Mesenchymal stem cell (in vitro differentiated cells and primary cell): Measurements from ENCODE around the gene PDE4A.

Experiments
- DNase-seq: peaks from one replicate; pipeline ENCODE4 v3.0.0-alpha.2; 2013
- H2AFZ ChIP-seq: one replicate; pipeline ENCODE4 v1.6.1; 2013; ENCODE audit warnings: low read depth, mild to moderate bottlenecking, control low read depth, inconsistent platforms, low read length, moderate library complexity
- H2AK5ac ChIP-seq: 2 replicates; pipeline ENCODE4 v1.6.1; 2013; ENCODE audit warnings: low read length, moderate library complexity, mild to moderate bottlenecking, inconsistent platforms; ENCODE audit not compliant: severe bottlenecking
- H2BK120ac ChIP-seq: one replicate; pipeline ENCODE4 v1.6.1; 2013; ENCODE audit warnings: low read depth, mild to moderate bottlenecking, inconsistent platforms, low read length, moderate library complexity
- H2BK12ac ChIP-seq, 2 experiments: one replicate each; pipeline ENCODE4 v1.6.1; 2013; ENCODE audit warnings: inconsistent platforms in 2 of 2, low read length in 2 of 2, mild to moderate bottlenecking in 2 of 2, moderate library complexity in 2 of 2, control low read depth in 1 of 2
- H2BK15ac ChIP-seq: one replicate; pipeline ENCODE4 v1.6.1; 2013; ENCODE audit warnings: mild to moderate bottlenecking, low read depth, inconsistent platforms; ENCODE audit not compliant: poor library complexity, severe bottlenecking
- H2BK5ac ChIP-seq: 2 replicates; pipeline ENCODE4 v1.6.1; 2013; ENCODE audit warnings: low read depth, mild to moderate bottlenecking, low read length, control low read depth, inconsistent platforms; ENCODE audit not compliant: poor library complexity, severe bottlenecking
- H3K14ac ChIP-seq, 2 experiments: one replicate each; pipeline ENCODE4 v1.6.1; 2013; ENCODE audit warnings: inconsistent platforms in 2 of 2, low read length in 2 of 2, control low read depth in 1 of 2, mild to moderate bottlenecking in 1 of 2, moderate library complexity in 1 of 2
- H3K18ac ChIP-seq, 2 experiments: one replicate each; pipeline ENCODE4 v1.6.1; 2013; ENCODE audit warnings: inconsistent platforms in 2 of 2, low read length in 2 of 2, control low read depth in 1 of 2, low read depth in 1 of 2, mild to moderate bottlenecking in 1 of 2
- H3K23ac ChIP-seq, 2 experiments: one replicate each; pipeline ENCODE4 v1.6.1; 2013; ENCODE audit warnings: inconsistent platforms in 2 of 2, low read length in 2 of 2, mild to moderate bottlenecking in 2 of 2, moderate library complexity in 2 of 2, control low read depth in 1 of 2
- H3K27ac ChIP-seq: 2 replicates; pipeline ENCODE4 v1.5.1; 2013; ENCODE audit warnings: mild to moderate bottlenecking, moderate library complexity, low read length, control low read depth, inconsistent platforms; ENCODE audit not compliant: poor library complexity, severe bottlenecking
- H3K27me3 ChIP-seq, 2 experiments: 2 replicates each; pipeline versions ENCODE4 v1.6.1 to v1.7.0; 2013; ENCODE audit warnings: low read length in 2 of 2, mild to moderate bottlenecking in 2 of 2, moderate library complexity in 2 of 2, control low read depth in 1 of 2, inconsistent platforms in 1 of 2; ENCODE audit not compliant: control insufficient read depth in 1 of 2, insufficient read depth in 1 of 2
- H3K36me3 ChIP-seq, 2 experiments: 2 replicates each; pipeline versions ENCODE4 v1.6.1 to v1.7.0; 2013; ENCODE audit warnings: low read length in 2 of 2, control low read depth in 1 of 2, inconsistent platforms in 1 of 2, low read depth in 1 of 2, mild to moderate bottlenecking in 1 of 2; ENCODE audit not compliant: insufficient read depth in 2 of 2, control insufficient read depth in 1 of 2
- H3K4ac ChIP-seq, 2 experiments: one replicate each; pipeline ENCODE4 v1.6.1; 2013; ENCODE audit warnings: inconsistent platforms in 2 of 2, low read length in 2 of 2, mild to moderate bottlenecking in 2 of 2, moderate library complexity in 2 of 2, control low read depth in 1 of 2, low read depth in 1 of 2
- H3K4me1 ChIP-seq: 2 replicates; pipeline ENCODE4 v1.6.1; 2013; ENCODE audit warnings: low read depth, low read length, control low read depth; ENCODE audit not compliant: control insufficient read depth, insufficient read depth
- H3K4me2 ChIP-seq: 2 replicates; pipeline ENCODE4 v1.6.1; 2013; ENCODE audit warnings: low read length, mild to moderate bottlenecking, inconsistent platforms; ENCODE audit not compliant: poor library complexity, severe bottlenecking
- H3K4me3 ChIP-seq, 2 experiments: 2 replicates each; pipeline versions ENCODE4 v1.5.1 to v1.7.0; 2013; ENCODE audit warnings: low read length in 2 of 2, mild to moderate bottlenecking in 2 of 2, control low read depth in 1 of 2, low read depth in 1 of 2; ENCODE audit not compliant: insufficient read depth in 1 of 2
- H3K79me1 ChIP-seq: replicated peaks from 2 replicates; pipeline ENCODE4 v1.6.1; 2013; ENCODE audit warnings: mild to moderate bottlenecking, control low read depth, low read length, inconsistent platforms; ENCODE audit not compliant: poor library complexity, severe bottlenecking
- H3K9ac ChIP-seq: 2 replicates; pipeline ENCODE4 v1.7.0; 2013; ENCODE audit warnings: mild to moderate bottlenecking, low read length, moderate library complexity
- H3K9me3 ChIP-seq: 2 replicates; pipeline ENCODE4 v1.7.0; 2013; ENCODE audit warnings: mild to moderate bottlenecking, low read length; ENCODE audit not compliant: control insufficient read depth
- H4K8ac ChIP-seq: one replicate; pipeline ENCODE4 v1.6.1; 2013; ENCODE audit warnings: inconsistent platforms, mild to moderate bottlenecking, low read length, moderate library complexity
- H4K91ac ChIP-seq: one replicate; pipeline ENCODE4 v1.6.1; 2013; ENCODE audit warnings: mild to moderate bottlenecking, low read length, inconsistent platforms
- WGBS: methylation state at CpG from one replicate; pipeline ENCODE4 v1.1.7; 2013; ENCODE audit warnings: mixed read lengths; 5-methylcytosine and 5-hydroxymethylcytosine counted together

Gene PDE4A

DNA sequence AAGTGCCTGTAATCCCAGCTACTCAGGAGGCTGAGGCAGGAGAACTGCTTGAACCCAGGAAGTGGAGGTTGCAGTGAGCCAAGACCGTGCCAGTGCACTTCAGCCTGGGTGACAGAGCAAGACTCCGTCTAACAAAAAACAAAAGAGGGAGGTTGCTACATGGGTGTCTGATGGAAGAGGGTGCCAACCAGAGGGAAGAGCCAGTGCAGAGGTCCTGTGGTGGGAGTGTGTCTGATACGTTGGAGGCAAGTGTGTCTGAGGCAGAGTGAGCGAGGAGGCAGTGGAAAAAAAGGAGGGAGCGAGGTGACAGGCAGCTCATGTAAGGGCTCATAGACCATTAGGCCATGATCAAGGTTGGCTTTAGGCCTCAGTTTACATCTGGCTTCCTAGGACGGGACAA lies 6.8 kb downstream of the PDE4A start:
- no peak overlapping the region for H2AK5ac ChIP-seq
- H2BK120ac ChIP-seq, result no peak overlapping the region
- H4K8ac ChIP-seq, result no peak overlapping the region
- no peak overlapping the region for H2BK15ac ChIP-seq
- 92% methylated on average over 6 of the region's 6 CpGs for WGBS
- no peak overlapping the region for H3K4me2 ChIP-seq
- no peak overlapping the region for H4K91ac ChIP-seq
- H3K23ac ChIP-seq, result no peak overlapping the region
- no peaks in the 10 kb centered on the region for H3K79me1 ChIP-seq
- H2BK12ac ChIP-seq, result peak overlapping the region in 1 of 2 experiments; percentile 28
- no peak overlapping the region for H2AFZ ChIP-seq
- H3K27ac ChIP-seq, result no peak overlapping the region
- no peak overlapping the region for H3K4me3 ChIP-seq
- no peaks in the 10 kb centered on the region for H3K36me3 ChIP-seq
- H3K4me1 ChIP-seq, result peaks cover 18% of the 10 kb centered on the region
- H3K18ac ChIP-seq, result no peak overlapping the region
- H3K9ac ChIP-seq, result no peak overlapping the region
- H3K14ac ChIP-seq, result no peak overlapping the region
- no peak overlapping the region for H3K4ac ChIP-seq
- H2BK5ac ChIP-seq, result no peak overlapping the region
- H3K9me3 ChIP-seq, result no peaks in the 10 kb centered on the region
- no peak for DNase-seq
- H3K27me3 ChIP-seq, result peaks cover 53 to 54% of the 10 kb centered on the region in 2 experiments

DNA sequence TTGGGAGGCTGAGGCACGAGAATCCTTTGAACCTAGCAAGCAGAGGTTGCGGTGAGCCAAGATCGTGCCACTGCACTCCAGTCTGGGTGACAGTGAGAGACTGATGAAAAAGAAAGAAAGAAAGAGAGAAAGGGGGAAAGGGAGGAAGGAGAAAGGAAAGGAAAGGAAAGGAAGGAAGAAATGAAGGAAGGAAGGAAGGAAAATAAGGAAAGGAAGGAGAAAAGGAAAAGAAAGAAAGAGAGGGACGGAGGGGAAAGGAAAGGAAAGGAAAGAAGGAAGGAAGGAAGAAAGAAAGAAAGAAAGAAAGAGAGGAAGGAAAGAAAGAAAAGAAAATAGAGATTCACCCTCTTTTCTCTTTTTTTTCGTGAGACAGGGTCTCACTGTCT lies 8.7 kb downstream of the PDE4A start:
- Histone ChIP-seq H3K4me1 (peaks cover 22% of the 10 kb centered on the region), H2BK5ac (no peak overlapping the region), H3K23ac (no peak overlapping the region), H3K14ac (no peak overlapping the region), H3K4me2 (no peak overlapping the region), H2BK15ac (no peak overlapping the region), H4K91ac (no peak overlapping the region), H4K8ac (no peak overlapping the region), H2BK12ac (no peak overlapping the region), H3K18ac (no peak overlapping the region), H3K27ac (no peak overlapping the region), H2AK5ac (no peak overlapping the region), H3K27me3 (peaks cover 36 to 37% of the 10 kb centered on the region in 2 experiments), H3K79me1 (no peaks in the 10 kb centered on the region), H3K36me3 (no peaks in the 10 kb centered on the region), H3K4ac (no peak overlapping the region), H2AFZ (no peak overlapping the region), H3K9me3 (no peaks in the 10 kb centered on the region), H3K9ac (no peak overlapping the region), H3K4me3 (no peak overlapping the region), H2BK120ac (no peak overlapping the region)
- 84% methylated on average over 5 of the region's 5 CpGs for WGBS
- DNase-seq, result no peak

DNA sequence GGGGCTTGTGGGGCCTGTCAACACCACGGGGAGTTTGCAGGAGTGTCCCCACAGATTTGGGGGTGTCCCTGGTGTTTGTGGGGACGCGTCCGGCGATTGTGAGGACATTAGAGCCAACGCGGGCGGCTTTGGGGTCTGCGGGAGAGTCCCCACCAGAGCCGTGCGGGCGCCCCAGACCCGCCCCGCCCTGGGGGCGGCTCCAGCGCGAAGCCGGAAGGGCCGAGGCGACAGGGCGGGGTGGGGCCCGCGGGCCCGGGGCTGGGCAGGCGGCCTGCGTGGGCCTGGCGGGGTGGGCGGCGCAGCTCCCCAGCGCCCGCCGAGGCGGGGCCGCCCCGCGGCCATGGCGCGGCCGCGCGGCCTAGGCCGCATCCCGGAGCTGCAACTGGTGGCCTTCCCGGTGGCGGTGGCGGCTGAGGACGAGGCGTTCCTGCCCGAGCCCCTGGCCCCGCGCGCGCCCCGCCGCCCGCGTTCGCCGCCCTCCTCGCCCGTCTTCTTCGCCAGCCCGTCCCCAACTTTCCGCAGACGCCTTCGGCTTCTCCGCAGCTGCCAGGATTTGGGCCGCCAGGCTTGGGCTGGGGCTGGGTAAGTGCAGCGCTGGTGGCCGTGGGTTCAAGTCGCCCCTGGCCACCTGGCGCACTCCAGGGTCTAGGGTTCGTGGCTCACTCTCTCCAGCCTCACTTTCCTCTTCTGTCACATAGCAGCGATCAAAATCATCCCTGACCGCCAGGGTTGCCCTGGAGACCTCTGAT lies 10.3 kb downstream of the PDE4A start:
- H3K4me3 ChIP-seq, result peak overlapping the region; percentile 52 to 72
- peaks cover 16% of the 10 kb centered on the region for H3K4me1 ChIP-seq
- H2BK120ac ChIP-seq, result peak overlapping the region; percentile 27
- peak overlapping the region; percentile 46 to 50 for H3K4ac ChIP-seq
- H2BK5ac ChIP-seq, result no peak overlapping the region
- peak overlapping the region; percentile 31 for H3K4me2 ChIP-seq
- no peak overlapping the region for H3K27ac ChIP-seq
- H4K91ac ChIP-seq, result peak overlapping the region; percentile 36
- no peak overlapping the region for H2BK15ac ChIP-seq
- no peaks in the 10 kb centered on the region for H3K9me3 ChIP-seq
- no peak overlapping the region for H2BK12ac ChIP-seq
- no peaks in the 10 kb centered on the region for H3K36me3 ChIP-seq
- H3K14ac ChIP-seq, result peak overlapping the region in 1 of 2 experiments; percentile 2
- no peaks in the 10 kb centered on the region for H3K79me1 ChIP-seq
- no peak overlapping the region for H2AK5ac ChIP-seq
- H2AFZ ChIP-seq, result peak overlapping the region; percentile 16
- peak; percentile 53 for DNase-seq
- H3K27me3 ChIP-seq, result peaks cover 22 to 24% of the 10 kb centered on the region in 2 experiments
- peak overlapping the region; percentile 92 for H4K8ac ChIP-seq
- no peak overlapping the region for H3K23ac ChIP-seq
- WGBS, result 11% methylated on average over 58 of the region's 75 CpGs
- peak overlapping the region; percentile 14 to 46 for H3K18ac ChIP-seq
- H3K9ac ChIP-seq, result peak overlapping the region; percentile 84

DNA sequence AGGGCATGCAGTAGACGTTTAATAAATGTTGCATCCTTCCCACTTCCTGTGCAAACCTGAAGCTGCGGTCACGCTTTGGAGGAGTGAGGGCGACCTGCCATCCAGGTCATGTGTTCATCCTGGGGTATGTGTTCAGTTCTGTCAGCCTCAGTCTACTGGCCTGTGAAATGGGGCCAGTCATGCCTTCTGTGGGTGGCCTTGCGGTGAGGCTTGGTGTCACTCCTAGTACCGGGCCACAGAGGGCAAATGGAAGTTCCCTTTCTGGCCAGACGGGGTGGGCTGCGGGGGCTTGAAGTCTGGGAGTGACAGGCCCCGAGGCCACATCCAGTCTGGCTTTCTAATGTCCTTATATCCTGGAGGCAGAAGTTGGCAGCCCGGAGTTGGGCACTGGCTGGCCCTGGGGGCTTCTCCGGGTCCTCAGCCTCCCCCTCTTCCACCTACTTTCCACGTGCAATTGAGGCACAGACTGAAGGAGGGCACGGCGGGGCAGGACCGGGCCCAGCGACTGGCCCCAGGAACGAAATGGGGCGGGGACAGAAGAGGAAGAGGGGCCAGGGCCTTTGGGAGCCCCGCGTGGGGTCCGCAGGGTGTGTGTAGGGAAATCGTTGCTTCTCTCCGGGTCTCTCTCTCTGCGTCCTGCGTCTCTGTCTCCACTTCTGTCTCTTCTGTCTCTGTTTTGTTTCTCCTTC lies 11.1 kb downstream of the PDE4A start:
- Histone ChIP-seq H3K4me2 (peak overlapping the region; percentile 60), H4K8ac (peak overlapping the region; percentile 69), H2BK5ac (no peak overlapping the region), H2BK15ac (no peak overlapping the region), H4K91ac (no peak overlapping the region), H3K27ac (no peak overlapping the region), H3K79me1 (no peaks in the 10 kb centered on the region), H3K14ac (no peak overlapping the region), H2BK12ac (no peak overlapping the region), H3K9me3 (no peaks in the 10 kb centered on the region), H3K9ac (peak overlapping the region; percentile 84), H3K18ac (peak overlapping the region; percentile 14 to 33), H3K23ac (no peak overlapping the region), H2BK120ac (peak overlapping the region; percentile 42), H3K36me3 (no peaks in the 10 kb centered on the region), H2AK5ac (no peak overlapping the region), H3K4me1 (peaks cover 16% of the 10 kb centered on the region), H2AFZ (no peak overlapping the region), H3K27me3 (peaks cover 18 to 22% of the 10 kb centered on the region in 2 experiments), H3K4ac (peak overlapping the region; percentile 15 to 47), H3K4me3 (peak overlapping the region; percentile 54 to 72)
- no peak for DNase-seq
- 48% methylated on average over 15 of the region's 25 CpGs for WGBS
